ENCODE measurements around the gene PBX3. TPM values are rescaled to one million over a fixed set of nuclear protein-coding genes. Genes with fewer than 3 reads are reported as not detected.

The PBX3 gene
- polyA plus RNA-seq, 1 donor (not counting 4 experiments of a cell fraction or from before 2014, with no cell fraction given): 26.3 TPM

- FAIRE-seq (no peak), DNase-seq (ENCODE audit: low read depth, low spot score) (no peak)
- Histone ChIP-seq H3K4me1 (ENCODE audit: control insufficient read depth, extremely low read depth, insufficient read depth, low read length) (peaks cover 17% of the 10 kb centered on the region), H3K27me3 (ENCODE audit: control insufficient read depth, extremely low read depth, insufficient read depth, low read length) (no peaks in the 10 kb centered on the region), H3K9me1 (ENCODE audit: control insufficient read depth, extremely low read depth, insufficient read depth, low read length) (no peaks in the 10 kb centered on the region), H3K79me2 (ENCODE audit: control insufficient read depth, insufficient read depth, low read length) (peaks cover 23% of the 10 kb centered on the region), H3K27ac (ENCODE audit: control insufficient read depth, insufficient read depth, low read length) (no peak overlapping the region), H2AFZ (ENCODE audit: control insufficient read depth, low read length) (no peak overlapping the region), H3K9ac (ENCODE audit: control insufficient read depth, extremely low read depth, insufficient read depth, low read length) (no peak overlapping the region), H3K9me3 (ENCODE audit: control insufficient read depth, low read depth, low read length) (no peaks in the 10 kb centered on the region), H3K4me3 (ENCODE audit: control insufficient read depth in 2 of 3, extremely low read depth in 1 of 3, insufficient read depth in 2 of 3, low read depth in 1 of 3, low read length in 3 of 3) (no peak overlapping the region), H3K36me3 (ENCODE audit: control insufficient read depth in 2 of 2, extremely low read depth in 1 of 2, insufficient read depth in 2 of 2, low read length in 2 of 2) (no peaks in the 10 kb centered on the region), H4K20me1 (ENCODE audit: control insufficient read depth, extremely low read depth, insufficient read depth, low read length) (no peaks in the 10 kb centered on the region), H3K4me2 (ENCODE audit: control insufficient read depth, extremely low read depth, insufficient read depth, low read depth, low read length) (no peak overlapping the region)
- TF ChIP-seq EZH2 (IDR thresholded peaks at IDR 0.05; ENCODE audit: low read length): no peak
- no peak for TF ChIP-seq CTCF (optimal IDR thresholded peaks at IDR 0.05 in 1 of 3, IDR thresholded peaks at IDR 0.05 in 1 of 3, conservative IDR thresholded peaks at IDR 0.05 in 1 of 3; ENCODE audit: extremely low read depth in 1 of 3, insufficient read depth in 2 of 3, low read length in 3 of 3)
- dilution Hi-C loops (cut with MboI; ENCODE audit: extremely low pct_ligation_motif_present, low sequenced_read_pairs): no loop called here
These were observed 65.2 kb downstream of the PBX3 start for GRCh38 chr9:125812403-125812802.

GRCh38 chr9:125815568-125815967 is 68.4 kb downstream of the PBX3 start:
- peak overlapping the region; percentile 7 for H3K27ac ChIP-seq (ENCODE audit: control insufficient read depth, insufficient read depth, low read length)
- dilution Hi-C loops (cut with MboI; ENCODE audit: extremely low pct_ligation_motif_present, low sequenced_read_pairs): no loop called here
- TF ChIP-seq EZH2 (IDR thresholded peaks at IDR 0.05; ENCODE audit: low read length) (no peak), CTCF (optimal IDR thresholded peaks at IDR 0.05 in 1 of 3, IDR thresholded peaks at IDR 0.05 in 1 of 3, conservative IDR thresholded peaks at IDR 0.05 in 1 of 3; ENCODE audit: extremely low read depth in 1 of 3, insufficient read depth in 2 of 3, low read length in 3 of 3) (no peak)
- no peak overlapping the region for H3K4me3 ChIP-seq (ENCODE audit: control insufficient read depth in 2 of 3, extremely low read depth in 1 of 3, insufficient read depth in 2 of 3, low read depth in 1 of 3, low read length in 3 of 3)
- peak; percentile 11 for DNase-seq (ENCODE audit: low read depth, low spot score)
- H3K79me2 ChIP-seq (ENCODE audit: control insufficient read depth, insufficient read depth, low read length): peaks cover 27% of the 10 kb centered on the region
- no peaks in the 10 kb centered on the region for H3K27me3 ChIP-seq (ENCODE audit: control insufficient read depth, extremely low read depth, insufficient read depth, low read length)
- peaks cover 23% of the 10 kb centered on the region for H3K4me1 ChIP-seq (ENCODE audit: control insufficient read depth, extremely low read depth, insufficient read depth, low read length)
- no peaks in the 10 kb centered on the region for H3K9me1 ChIP-seq (ENCODE audit: control insufficient read depth, extremely low read depth, insufficient read depth, low read length)
- no peak overlapping the region for H3K9ac ChIP-seq (ENCODE audit: control insufficient read depth, extremely low read depth, insufficient read depth, low read length)
- H4K20me1 ChIP-seq (ENCODE audit: control insufficient read depth, extremely low read depth, insufficient read depth, low read length): no peaks in the 10 kb centered on the region
- FAIRE-seq: peak; percentile 32
- H3K36me3 ChIP-seq (ENCODE audit: control insufficient read depth in 2 of 2, extremely low read depth in 1 of 2, insufficient read depth in 2 of 2, low read length in 2 of 2): no peaks in the 10 kb centered on the region
- H3K9me3 ChIP-seq (ENCODE audit: control insufficient read depth, low read depth, low read length): no peaks in the 10 kb centered on the region
- peak overlapping the region; percentile 46 for H3K4me2 ChIP-seq (ENCODE audit: control insufficient read depth, extremely low read depth, insufficient read depth, low read depth, low read length)
- H2AFZ ChIP-seq (ENCODE audit: control insufficient read depth, low read length): no peak overlapping the region
